Measurements from ENCODE around the gene AK9.

DNA sequence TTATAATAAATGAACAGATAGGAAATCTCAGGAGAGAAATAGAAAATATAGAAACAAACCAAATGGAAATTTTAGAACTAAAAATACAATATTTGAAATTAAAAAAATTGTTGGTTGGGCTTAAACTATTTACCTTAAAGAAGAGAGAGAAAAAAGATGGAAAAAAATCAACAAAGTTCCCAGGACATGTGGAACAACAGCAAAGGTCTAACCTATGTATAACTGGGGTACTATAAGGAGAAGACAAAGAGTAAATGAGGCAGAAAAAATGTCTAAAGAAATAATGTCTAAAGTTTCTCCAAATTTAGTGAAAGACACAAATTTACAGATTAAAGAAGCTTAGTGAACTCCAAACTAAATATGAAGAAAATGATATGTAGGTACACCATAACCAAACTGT is 166.9 kb downstream of the AK9 start:
- TF ChIP-seq CTCF (IDR thresholded peaks at IDR 0.05), result no peak
- TF ChIP-seq TCF7L2 (IDR thresholded peaks at IDR 0.05; ENCODE audit: low read depth, low read length), result no peak
- TF ChIP-seq SIN3A (IDR thresholded peaks at IDR 0.05; ENCODE audit: borderline replicate concordance, insufficient read depth, low read depth, low read length), result no peak
